Endothelial cell of umbilical vein (primary cell): ENCODE results near the gene LONRF3. TPM values are rescaled to one million over a fixed set of nuclear protein-coding genes. Genes with fewer than 3 reads are reported as not detected.

Source experiments
- BruUV-seq: library from RNA; stranded (reverse); fragments of 400-500 nt; replicated peaks from 2 replicates; lab custom pipeline; 2021; lab: Mats Ljungman, UMichigan
- CTCF ChIA-PET: fragments of 300-600, 350-600 bp; sonication (Branson Sonifier 250); formaldehyde crosslinking; loops from one replicate; lab custom pipeline; 2021; ENCODE audit warnings: antibody characterized with exemption, inconsistent platforms; lab: Charles Lee
- POLR2A ChIA-PET: fragments of 300-600, 350-600 bp; sonication (Branson Sonifier 250); formaldehyde crosslinking; loops from one replicate; lab custom pipeline; 2021; ENCODE audit warnings: antibody characterized with exemption, inconsistent platforms; lab: Charles Lee
- DNase-seq: peaks from one replicate; pipeline ENCODE4 v3.0.0-alpha.2; 2011; ENCODE audit warnings: low read depth, low spot score
- FAIRE-seq: peaks from 2 replicates; lab custom pipeline; 2011; peaks lifted over from hg19 to GRCh38; lab: Jason Lieb, UNC
- H2AFZ ChIP-seq: 2 replicates; pipeline ENCODE4 v1.6.0; 2012; ENCODE audit warnings: low read depth, low read length, control low read depth, inconsistent platforms
- H3K27ac ChIP-seq: 2 replicates; pipeline ENCODE4 v1.5.1; 2011; ENCODE audit warnings: low read depth, mild to moderate bottlenecking, control low read depth, low read length, moderate library complexity; ENCODE audit not compliant: insufficient read depth
- H3K27me3 ChIP-seq, 2 experiments: 2 replicates each; pipeline versions ENCODE4 v1.6.0 to v1.6.1; 2011; ENCODE audit warnings: low read length in 2 of 2, mixed read lengths in 1 of 2; ENCODE audit not compliant: control insufficient read depth in 2 of 2, insufficient read depth in 2 of 2
- H3K36me3 ChIP-seq, 2 experiments: 2 replicates in 1 of 2; 3 replicates in 1 of 2; pipeline ENCODE4 v1.5.1; 2011; ENCODE audit warnings: low read length in 2 of 2, mild to moderate bottlenecking in 1 of 2, moderate library complexity in 1 of 2; ENCODE audit not compliant: control insufficient read depth in 2 of 2, insufficient read depth in 2 of 2; ENCODE audit errors: extremely low read depth in 1 of 2
- H3K4me1 ChIP-seq: 3 replicates; pipeline ENCODE4 v1.5.1; 2011; ENCODE audit warnings: mild to moderate bottlenecking, low read length; ENCODE audit not compliant: control insufficient read depth, insufficient read depth; ENCODE audit errors: extremely low read depth
- H3K4me2 ChIP-seq: 2 replicates; pipeline ENCODE4 v1.6.1; 2011; ENCODE audit warnings: low read length, control low read depth, mixed read lengths; ENCODE audit not compliant: insufficient read depth
- H3K4me3 ChIP-seq, 3 experiments: fragments of 200-600 bp in 1 of 3; sonication (generic), shearing (Covaris generic) in 1 of 3; replicated peaks in 1 of 3; 2 replicates each; pipeline ENCODE4 v1.5.1; 2011 to 2016; ENCODE audit warnings: control low read depth in 3 of 3, low read length in 3 of 3, mild to moderate bottlenecking in 2 of 3, inconsistent platforms in 1 of 3, low read depth in 1 of 3, moderate library complexity in 1 of 3; ENCODE audit not compliant: insufficient read depth in 1 of 3
- H3K79me2 ChIP-seq: 2 replicates; pipeline ENCODE4 v1.6.0; 2012; ENCODE audit warnings: low read length, inconsistent platforms; ENCODE audit not compliant: control insufficient read depth, insufficient read depth
- H3K9ac ChIP-seq: replicated peaks from 2 replicates; pipeline ENCODE3; 2011; ENCODE audit warnings: low read length, control low read depth; ENCODE audit not compliant: insufficient read depth; ENCODE audit errors: extremely low read depth
- H3K9me1 ChIP-seq: replicated peaks from 3 replicates; pipeline ENCODE4 v1.6.0; 2011; ENCODE audit warnings: mild to moderate bottlenecking, low read length; ENCODE audit not compliant: control insufficient read depth, insufficient read depth; ENCODE audit errors: extremely low read depth
- H3K9me3 ChIP-seq: replicated peaks from 2 replicates; pipeline ENCODE4 v1.5.1; 2012; ENCODE audit warnings: low read length, inconsistent platforms; ENCODE audit not compliant: control insufficient read depth, insufficient read depth
- H4K20me1 ChIP-seq: replicated peaks from 2 replicates; pipeline ENCODE3; 2011; ENCODE audit warnings: mild to moderate bottlenecking, low read length; ENCODE audit not compliant: control insufficient read depth, insufficient read depth; ENCODE audit errors: extremely low read depth
- EZH2 ChIP-seq: IDR thresholded peaks from 2 replicates; pipeline ENCODE4 v1.6.1; 2012; ENCODE audit warnings: borderline replicate concordance, low read depth, mild to moderate bottlenecking, moderate library complexity, low read length, inconsistent platforms; ENCODE audit not compliant: severe bottlenecking
- FOS ChIP-seq: IDR thresholded peaks from 2 replicates; pipeline ENCODE4 v1.6.1; 2011; ENCODE audit warnings: mild to moderate bottlenecking, low read length, moderate library complexity, borderline replicate concordance; ENCODE audit not compliant: insufficient read depth
- GATA2 ChIP-seq: IDR thresholded peaks from 2 replicates; pipeline ENCODE4 v1.7.0; 2011; ENCODE audit warnings: low read depth, mild to moderate bottlenecking, moderate library complexity, mixed read lengths, low read length; ENCODE audit not compliant: insufficient read length, insufficient read depth
- JUN ChIP-seq: IDR thresholded peaks from 2 replicates; pipeline ENCODE4 v1.6.1; 2011; ENCODE audit warnings: borderline replicate concordance, low read depth; ENCODE audit not compliant: insufficient read length, insufficient read depth
- MYC ChIP-seq: IDR thresholded peaks from one replicate; pipeline ENCODE4 v1.6.1; 2011; ENCODE audit warnings: mild to moderate bottlenecking, low read depth, low read length
- POLR2A ChIP-seq: IDR thresholded peaks from 2 replicates; pipeline ENCODE4 v1.6.1; 2012; ENCODE audit warnings: low read depth, mild to moderate bottlenecking, control low read depth, low read length
- POLR2AphosphoS5 ChIP-seq: IDR thresholded peaks from 2 replicates; pipeline ENCODE4 v1.6.1; 2012; ENCODE audit warnings: low read depth, mild to moderate bottlenecking, control low read depth, low read length, moderate library complexity; ENCODE audit not compliant: insufficient read depth
- dilution Hi-C: fragments of 300-500 bp; cut with MboI; formaldehyde crosslinking; loops from one replicate; pipeline ENCODE4 v1.15.0; 2019; ENCODE audit warnings: low sequenced_read_pairs; ENCODE audit not compliant: extremely low pct_ligation_motif_present
- intact Hi-C: fragments of 100-400 bp; cut with micrococcal nuclease; formaldehyde crosslinking; loops from one replicate; pipeline ENCODE4 v1.10.0; 2022
- polyA plus RNA-seq, 4 experiments: library from polyadenylated mRNA; depleted of rRNA in 3 of 4; stranded (reverse) in 3 of 4; unstranded in 1 of 4; fragments of >200 nt; gene quantifications; 2 replicates each; pipeline versions ENCODE4 v1.2.1 to v1.2.3, GENCODE V29; 2011 to 2012; ENCODE audit warnings: missing spikeins in 1 of 4
- total RNA-seq: library from RNA; stranded (reverse); gene quantifications from 2 replicates; pipeline ENCODE4 v1.2.3, GENCODE V29; 2021
- TF ChIP-seq, protein P1 (sequence below), 2 donors: IDR thresholded peaks; 1 replicate in 1 of 2; 2 replicates in 1 of 2; pipeline ENCODE4 v1.5.1; 2011; ENCODE audit warnings: low read length in 2 of 2, mild to moderate bottlenecking in 2 of 2, moderate library complexity in 2 of 2, control low read depth in 1 of 2, inconsistent platforms in 1 of 2, low read depth in 1 of 2; ENCODE audit not compliant: insufficient read depth in 1 of 2; ENCODE audit errors: extremely low read depth in 1 of 2
- TF ChIP-seq, protein P2 (sequence below): IDR thresholded peaks from 2 replicates; pipeline ENCODE4 v1.6.1; 2011; ENCODE audit not compliant: insufficient read depth, insufficient read length

LONRF3 gene
- total and polyA plus RNA-seq, 2 donors (not counting 3 experiments of a cell fraction or from before 2014, with no cell fraction given) = 4.4 to 13.3 TPM

DNA sequence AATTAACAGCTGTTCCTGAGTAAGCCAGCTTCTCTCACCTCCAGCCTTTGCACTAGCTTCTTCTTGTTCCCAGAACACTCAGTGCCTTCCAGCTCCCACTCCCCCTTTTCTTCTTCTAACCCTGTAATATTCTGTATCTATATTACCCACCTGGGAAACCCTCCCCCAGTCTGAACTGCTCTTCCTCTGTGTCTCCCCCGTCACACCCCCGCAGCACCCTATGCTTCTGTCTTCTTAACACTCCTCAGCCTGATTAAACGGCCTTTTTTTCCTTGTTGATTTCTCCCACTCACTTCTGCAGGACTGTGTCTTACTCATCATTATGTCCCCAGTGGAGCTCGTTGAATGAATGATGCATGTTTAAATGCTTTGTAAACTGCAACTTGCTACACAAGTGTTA is 9.0 kb upstream of the LONRF3 start:
- DNase-seq (no peak), FAIRE-seq (no peak)
- intact Hi-C loops (no loop called here), dilution Hi-C loops (no loop called here)
- Histone ChIP-seq H3K27ac (no peak overlapping the region), H3K36me3 (no peaks in the 10 kb centered on the region), H3K9ac (no peak overlapping the region), H4K20me1 (no peaks in the 10 kb centered on the region), H3K9me3 (no peaks in the 10 kb centered on the region), H3K4me3 (no peak overlapping the region), H3K79me2 (no peaks in the 10 kb centered on the region), H3K27me3 (no peaks in the 10 kb centered on the region), H2AFZ (no peak overlapping the region), H3K4me1 (no peaks in the 10 kb centered on the region), H3K9me1 (no peaks in the 10 kb centered on the region), H3K4me2 (no peak overlapping the region)
- no TSS peak for BruUV-seq
- ChIA-PET POLR2A (no interaction called here), CTCF (no interaction called here)
- TF ChIP-seq FOS = no peak
- TF ChIP-seq EZH2 = no peak
- no peak for TF ChIP-seq GATA2
- TF ChIP-seq JUN = no peak
- no peak for TF ChIP-seq MYC
- TF ChIP-seq POLR2A = no peak
- no peak for TF ChIP-seq POLR2AphosphoS5
- TF ChIP-seq, protein P1, sequence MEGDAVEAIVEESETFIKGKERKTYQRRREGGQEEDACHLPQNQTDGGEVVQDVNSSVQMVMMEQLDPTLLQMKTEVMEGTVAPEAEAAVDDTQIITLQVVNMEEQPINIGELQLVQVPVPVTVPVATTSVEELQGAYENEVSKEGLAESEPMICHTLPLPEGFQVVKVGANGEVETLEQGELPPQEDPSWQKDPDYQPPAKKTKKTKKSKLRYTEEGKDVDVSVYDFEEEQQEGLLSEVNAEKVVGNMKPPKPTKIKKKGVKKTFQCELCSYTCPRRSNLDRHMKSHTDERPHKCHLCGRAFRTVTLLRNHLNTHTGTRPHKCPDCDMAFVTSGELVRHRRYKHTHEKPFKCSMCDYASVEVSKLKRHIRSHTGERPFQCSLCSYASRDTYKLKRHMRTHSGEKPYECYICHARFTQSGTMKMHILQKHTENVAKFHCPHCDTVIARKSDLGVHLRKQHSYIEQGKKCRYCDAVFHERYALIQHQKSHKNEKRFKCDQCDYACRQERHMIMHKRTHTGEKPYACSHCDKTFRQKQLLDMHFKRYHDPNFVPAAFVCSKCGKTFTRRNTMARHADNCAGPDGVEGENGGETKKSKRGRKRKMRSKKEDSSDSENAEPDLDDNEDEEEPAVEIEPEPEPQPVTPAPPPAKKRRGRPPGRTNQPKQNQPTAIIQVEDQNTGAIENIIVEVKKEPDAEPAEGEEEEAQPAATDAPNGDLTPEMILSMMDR (IDR thresholded peaks at IDR 0.05; ENCODE audit: extremely low read depth in 1 of 2, insufficient read depth in 1 of 2, low read depth in 1 of 2, low read length in 2 of 2) = no peak
- TF ChIP-seq, protein P2, sequence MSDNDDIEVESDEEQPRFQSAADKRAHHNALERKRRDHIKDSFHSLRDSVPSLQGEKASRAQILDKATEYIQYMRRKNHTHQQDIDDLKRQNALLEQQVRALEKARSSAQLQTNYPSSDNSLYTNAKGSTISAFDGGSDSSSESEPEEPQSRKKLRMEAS = no peak
